H1 (cell line): ENCODE data around the gene JPH2. TPM values are rescaled to one million over a fixed set of nuclear protein-coding genes. Genes with fewer than 3 reads are reported as not detected.

Source experiments
- KDM1A ChIP-seq: fragments of 200-600, 300-600 bp; sonication (generic); IDR thresholded peaks from 2 replicates; pipeline ENCODE4 v1.7.1; 2016; ENCODE audit warnings: mild to moderate bottlenecking, low read length, borderline replicate concordance
- SIRT6 ChIP-seq: IDR thresholded peaks from one replicate; pipeline ENCODE4 v1.7.1; 2012; ENCODE audit warnings: low read length, inconsistent platforms
- SIX5 ChIP-seq: IDR thresholded peaks from 2 replicates; pipeline ENCODE4 v1.6.1; 2011; ENCODE audit warnings: mild to moderate bottlenecking, low read depth, low read length
- polyA plus RNA-seq, 7 experiments: library from polyadenylated mRNA; depleted of rRNA in 3 of 7; stranded (reverse) in 5 of 7; unstranded in 2 of 7; fragments of >200 nt in 5 of 7; fragments of 200-250 nt in 2 of 7; gene quantifications; 1 replicate in 5 of 7; 2 replicates in 1 of 7; 4 replicates in 1 of 7; pipeline versions ENCODE4 v1.2.1 to v1.2.3, GENCODE V29; 2011 to 2013; ENCODE audit warnings: missing spikeins in 2 of 7, mixed read lengths in 2 of 7
- total RNA-seq: library from RNA; stranded (reverse); fragmentation: NEBNext Ultra II Directional; extraction: Animal tissue kit (Norgen Biotek cat#: 25700); gene quantifications from 2 replicates; pipeline ENCODE4 v1.2.1, GENCODE V29; 2021

Gene JPH2
- total and polyA plus RNA-seq, 2 of the 8 experiments (the other 6 are each of a cell fraction or from before 2014, with no cell fraction given), result 0.59 to 1.3 TPM

- TF ChIP-seq KDM1A, result no peak
- no peak for TF ChIP-seq SIRT6
- no peak for TF ChIP-seq SIX5
Measured at GRCh38 chr20:44160133-44160532, 26.9 kb downstream of the JPH2 start (continued).
